HG03521 (cell line): ENCODE data around the gene ACO1.

Experiments used
- ATAC-seq: cut with Tn5 transposase; IDR thresholded peaks from one replicate; pipeline ENCODE4 v1.9.1; 2021; ENCODE audit warnings: mild to moderate bottlenecking, moderate library complexity; ENCODE audit not compliant: unreplicated experiment

The ACO1 gene

GRCh38 chr9:32414856-32415255 lies 30.4 kb downstream of the ACO1 start:
- ATAC-seq, result no peak

GRCh38 chr9:32419921-32420320 lies 35.5 kb downstream of the ACO1 start:
- no peak for ATAC-seq

- no peak for ATAC-seq
Observed at GRCh38 chr9:32422237-32422806, 37.9 kb downstream of the ACO1 start.

GRCh38 chr9:32423371-32423770 lies 38.9 kb downstream of the ACO1 start:
- ATAC-seq, result no peak

- no peak for ATAC-seq
Observed at GRCh38 chr9:32424616-32425015, 40.2 kb downstream of the ACO1 start.

GRCh38 chr9:32426278-32426939 lies 42.0 kb downstream of the ACO1 start:
- no peak for ATAC-seq

GRCh38 chr9:32427111-32427873 lies 42.8 kb downstream of the ACO1 start:
- ATAC-seq, result no peak

- no peak for ATAC-seq
Observed at GRCh38 chr9:32430720-32431119, 46.3 kb downstream of the ACO1 start.

- no peak for ATAC-seq
Observed at GRCh38 chr9:32431196-32431595, 46.8 kb downstream of the ACO1 start.

- no peak for ATAC-seq
Observed at GRCh38 chr9:32431940-32432555, 47.6 kb downstream of the ACO1 start.

GRCh38 chr9:32434892-32435291 lies 50.4 kb downstream of the ACO1 start:
- no peak for ATAC-seq

- ATAC-seq, result no peak
Observed at GRCh38 chr9:32441678-32442077, 57.2 kb downstream of the ACO1 start.

GRCh38 chr9:32442433-32442832 lies 58.0 kb downstream of the ACO1 start:
- ATAC-seq, result no peak

- ATAC-seq, result no peak
Observed at GRCh38 chr9:32449969-32450368, 65.5 kb downstream of the ACO1 start.

- no peak for ATAC-seq
Observed at GRCh38 chr9:32454280-32454679, 69.8 kb downstream of the ACO1 start.

GRCh38 chr9:32455738-32456137 lies 71.3 kb downstream of the ACO1 start:
- no peak for ATAC-seq

- ATAC-seq, result no peak
Observed at GRCh38 chr9:32456564-32456963, 72.1 kb downstream of the ACO1 start.

- ATAC-seq, result no peak
Observed at GRCh38 chr9:32463500-32464293, 79.3 kb downstream of the ACO1 start.

- no peak for ATAC-seq
Observed at GRCh38 chr9:32468740-32469139, 84.3 kb downstream of the ACO1 start.

- ATAC-seq, result no peak
Observed at GRCh38 chr9:32472344-32472743, 87.9 kb downstream of the ACO1 start.

GRCh38 chr9:32483343-32483742 lies 98.9 kb downstream of the ACO1 start:
- no peak for ATAC-seq
